Glutamatergic neuron (in vitro differentiated cells): ENCODE data around the gene BIK. TPM values are rescaled to one million over a fixed set of nuclear protein-coding genes. Genes with fewer than 3 reads are reported as not detected.

Experiments used
- DNase-seq: peaks from one replicate; pipeline ENCODE4 v3.0.0; 2022
- H3K27ac Mint-ChIP-seq: one replicate; pipeline ENCODE4 v1.8.0; 2020; ENCODE audit warnings: mild to moderate bottlenecking, mixed read lengths, inconsistent platforms; ENCODE audit not compliant: unreplicated experiment
- H3K27me3 Mint-ChIP-seq: one replicate; pipeline ENCODE4 v1.8.0; 2020; ENCODE audit warnings: mild to moderate bottlenecking, moderate library complexity, mixed read lengths, inconsistent platforms; ENCODE audit not compliant: unreplicated experiment
- H3K36me3 Mint-ChIP-seq: one replicate; pipeline ENCODE4 v1.8.0; 2020; ENCODE audit warnings: mild to moderate bottlenecking, mixed read lengths, inconsistent platforms; ENCODE audit not compliant: unreplicated experiment
- H3K4me1 Mint-ChIP-seq: one replicate; pipeline ENCODE4 v1.8.0; 2020; ENCODE audit warnings: mild to moderate bottlenecking, low read depth, mixed read lengths, inconsistent platforms; ENCODE audit not compliant: unreplicated experiment
- H3K4me3 Mint-ChIP-seq: one replicate; pipeline ENCODE4 v1.8.0; 2020; ENCODE audit warnings: mild to moderate bottlenecking, mixed read lengths, inconsistent platforms; ENCODE audit not compliant: unreplicated experiment
- H3K9me3 Mint-ChIP-seq: one replicate; pipeline ENCODE4 v1.8.0; 2020; ENCODE audit warnings: mild to moderate bottlenecking, moderate library complexity, mixed read lengths, inconsistent platforms; ENCODE audit not compliant: unreplicated experiment
- total RNA-seq: library from RNA; stranded (reverse); fragmentation: NEBNext Ultra II Directional; extraction: Animal tissue kit (Norgen Biotek cat#: 25700); gene quantifications from one replicate; pipeline ENCODE4 v1.2.1, GENCODE V29; 2021; ENCODE audit not compliant: unreplicated experiment
- TF ChIP-seq, protein P1 (sequence below): fragments of 200-600 bp; sonication (generic); IDR thresholded peaks from one replicate; pipeline ENCODE4 v1.5.0; 2021; ENCODE audit not compliant: partially characterized antibody, unreplicated experiment

Gene BIK
- total RNA-seq, 1 donor from 2014 or later, result 17.3 TPM

DNA sequence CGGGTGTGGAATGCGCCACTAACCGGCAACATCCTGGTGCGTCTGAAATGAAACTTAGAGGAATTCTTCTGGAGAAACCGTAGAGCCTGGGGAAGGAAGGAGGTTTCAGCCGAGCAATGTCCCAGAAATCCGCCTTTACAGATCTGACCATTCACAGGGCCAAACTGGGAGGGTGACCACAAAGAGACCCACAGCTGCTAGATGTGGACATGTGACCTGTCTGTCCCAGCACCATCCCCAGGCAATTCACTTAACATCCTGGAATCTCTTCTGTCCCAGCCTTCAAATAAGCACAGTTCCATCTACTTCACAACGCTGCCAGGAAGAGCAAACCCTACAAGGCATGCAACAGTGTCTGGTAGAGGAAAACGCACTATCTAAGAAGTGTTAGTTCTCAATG, 22.9 kb downstream of the BIK start:
- H3K27ac Mint-ChIP-seq, result no peak overlapping the region
- TF ChIP-seq, protein P1, sequence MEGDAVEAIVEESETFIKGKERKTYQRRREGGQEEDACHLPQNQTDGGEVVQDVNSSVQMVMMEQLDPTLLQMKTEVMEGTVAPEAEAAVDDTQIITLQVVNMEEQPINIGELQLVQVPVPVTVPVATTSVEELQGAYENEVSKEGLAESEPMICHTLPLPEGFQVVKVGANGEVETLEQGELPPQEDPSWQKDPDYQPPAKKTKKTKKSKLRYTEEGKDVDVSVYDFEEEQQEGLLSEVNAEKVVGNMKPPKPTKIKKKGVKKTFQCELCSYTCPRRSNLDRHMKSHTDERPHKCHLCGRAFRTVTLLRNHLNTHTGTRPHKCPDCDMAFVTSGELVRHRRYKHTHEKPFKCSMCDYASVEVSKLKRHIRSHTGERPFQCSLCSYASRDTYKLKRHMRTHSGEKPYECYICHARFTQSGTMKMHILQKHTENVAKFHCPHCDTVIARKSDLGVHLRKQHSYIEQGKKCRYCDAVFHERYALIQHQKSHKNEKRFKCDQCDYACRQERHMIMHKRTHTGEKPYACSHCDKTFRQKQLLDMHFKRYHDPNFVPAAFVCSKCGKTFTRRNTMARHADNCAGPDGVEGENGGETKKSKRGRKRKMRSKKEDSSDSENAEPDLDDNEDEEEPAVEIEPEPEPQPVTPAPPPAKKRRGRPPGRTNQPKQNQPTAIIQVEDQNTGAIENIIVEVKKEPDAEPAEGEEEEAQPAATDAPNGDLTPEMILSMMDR, result no peak
- H3K27me3 Mint-ChIP-seq, result peaks cover 8% of the 10 kb centered on the region

DNA sequence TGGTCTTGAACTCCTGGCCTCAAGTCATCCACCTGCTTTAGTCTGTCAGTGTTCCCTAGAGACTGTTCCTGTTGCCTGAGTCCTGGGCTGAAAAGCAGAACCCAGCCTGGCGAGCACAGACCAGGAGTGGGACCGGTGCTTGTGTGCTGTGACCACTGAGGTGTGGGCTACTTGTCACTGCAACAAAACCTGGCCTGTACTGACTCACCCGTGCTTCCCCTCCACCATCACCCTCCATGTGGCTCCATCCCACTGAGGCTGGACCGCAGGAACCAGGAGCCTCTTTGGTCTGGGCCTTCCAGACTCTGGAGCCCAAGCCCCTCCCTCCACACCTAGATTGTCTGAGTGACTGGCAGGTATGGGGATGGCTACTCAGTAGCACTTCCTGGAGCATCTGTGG, 24.0 kb downstream of the BIK start:
- Mint-ChIP-seq H3K4me1 (no peaks in the 10 kb centered on the region), H3K27ac (no peak overlapping the region), H3K27me3 (peaks cover 5% of the 10 kb centered on the region), H3K9me3 (peaks cover 2% of the 10 kb centered on the region), H3K4me3 (no peak overlapping the region), H3K36me3 (no peaks in the 10 kb centered on the region)
- DNase-seq, result no peak
- TF ChIP-seq, protein P1, result no peak

More for the DNA sequence above, 22.9 kb downstream of the BIK start:
- Mint-ChIP-seq H3K4me3 (no peak overlapping the region), H3K4me1 (no peaks in the 10 kb centered on the region), H3K9me3 (peaks cover 2% of the 10 kb centered on the region), H3K36me3 (no peaks in the 10 kb centered on the region)
- no peak for DNase-seq

DNA sequence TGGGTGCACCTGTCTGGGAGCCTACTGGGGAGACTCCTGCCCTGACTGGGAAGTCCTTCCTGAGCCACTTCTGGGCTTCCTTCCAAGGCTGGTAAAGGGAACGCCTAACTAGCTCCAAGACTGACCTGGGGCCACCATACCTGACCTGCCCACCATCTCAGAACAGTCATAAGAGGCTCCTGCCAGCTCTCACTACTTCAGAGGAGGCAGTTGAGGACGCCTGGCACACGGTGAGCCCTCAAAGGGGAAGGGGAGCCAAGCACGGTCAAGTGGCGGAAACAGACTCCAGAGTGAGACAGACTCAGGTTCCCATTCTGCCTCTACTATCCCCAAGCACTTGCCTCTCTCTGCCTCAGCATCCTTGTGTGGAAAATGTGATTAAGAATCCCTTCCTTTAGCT, 25.0 kb downstream of the BIK start:
- Mint-ChIP-seq H3K4me3 (no peak overlapping the region), H3K27ac (no peak overlapping the region), H3K27me3 (peaks cover 5% of the 10 kb centered on the region), H3K4me1 (no peaks in the 10 kb centered on the region), H3K36me3 (no peaks in the 10 kb centered on the region), H3K9me3 (peaks cover 2% of the 10 kb centered on the region)
- TF ChIP-seq, protein P1, result no peak
- no peak for DNase-seq

DNA sequence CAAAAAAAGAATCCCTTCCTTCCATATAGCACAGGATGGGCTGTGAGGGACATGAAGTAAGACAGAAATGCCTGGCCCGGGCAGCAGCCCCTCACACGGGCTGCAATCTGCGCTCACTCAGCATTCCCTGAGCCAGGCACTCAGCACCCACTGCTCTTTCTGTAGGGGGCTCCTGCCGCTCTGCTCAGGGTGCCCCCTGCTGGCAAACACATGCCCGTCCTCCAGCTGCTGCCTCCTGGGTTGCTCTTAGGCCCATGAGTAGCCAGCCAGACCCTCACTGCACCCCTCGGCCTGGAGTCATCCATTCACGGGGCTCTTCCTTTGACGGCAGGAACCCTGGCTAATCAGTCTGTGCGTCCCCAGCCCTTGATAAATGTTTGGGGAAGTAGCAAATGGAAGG, 25.7 kb downstream of the BIK start:
- Mint-ChIP-seq H3K4me1 (no peaks in the 10 kb centered on the region), H3K27ac (peak overlapping the region; percentile 68), H3K9me3 (peaks cover 2% of the 10 kb centered on the region), H3K4me3 (no peak overlapping the region), H3K27me3 (peaks cover 5% of the 10 kb centered on the region), H3K36me3 (no peaks in the 10 kb centered on the region)
- peak; percentile 71 for DNase-seq
- TF ChIP-seq, protein P1, result peak; percentile 71

DNA sequence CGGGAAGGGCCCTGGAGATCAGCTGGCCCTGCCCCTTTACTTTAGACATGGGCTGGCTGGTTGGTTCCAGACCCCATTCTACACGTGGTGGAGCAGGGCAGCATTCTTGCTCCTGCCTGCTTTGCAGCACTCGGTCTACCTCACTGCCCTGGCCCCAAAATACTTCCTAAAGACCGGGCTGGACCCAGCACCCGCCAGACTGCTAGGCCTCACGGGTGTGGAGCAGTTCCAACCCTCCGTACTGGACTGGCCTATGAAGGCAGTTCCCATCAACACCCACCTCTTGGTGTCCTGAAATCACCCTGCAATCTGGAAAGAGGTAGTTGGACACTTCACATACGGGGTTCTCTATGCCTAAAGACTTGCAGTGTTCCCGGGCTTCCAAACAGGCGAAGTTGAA, 26.3 kb downstream of the BIK start:
- TF ChIP-seq, protein P1, result no peak
- no peak for DNase-seq
- no peak overlapping the region for H3K4me3 Mint-ChIP-seq
- H3K4me1 Mint-ChIP-seq, result no peaks in the 10 kb centered on the region
- peaks cover 2% of the 10 kb centered on the region for H3K9me3 Mint-ChIP-seq
- H3K27me3 Mint-ChIP-seq, result peaks cover 5% of the 10 kb centered on the region
- peak overlapping the region; percentile 43 for H3K27ac Mint-ChIP-seq
- no peaks in the 10 kb centered on the region for H3K36me3 Mint-ChIP-seq
